HG03097 (cell line): Measurements from ENCODE around the gene CCDC90B.
"Not testable (repeated sequence)": the region's sequence is repeated elsewhere in the genome, so short reads cannot be mapped to it uniquely, and the experiment has no call there.

ENCODE experiments used
- ATAC-seq: cut with Tn5 transposase; IDR thresholded peaks from one replicate; pipeline ENCODE4 v1.9.1; 2021; ENCODE audit not compliant: unreplicated experiment, low FRiP score

The CCDC90B gene

DNA sequence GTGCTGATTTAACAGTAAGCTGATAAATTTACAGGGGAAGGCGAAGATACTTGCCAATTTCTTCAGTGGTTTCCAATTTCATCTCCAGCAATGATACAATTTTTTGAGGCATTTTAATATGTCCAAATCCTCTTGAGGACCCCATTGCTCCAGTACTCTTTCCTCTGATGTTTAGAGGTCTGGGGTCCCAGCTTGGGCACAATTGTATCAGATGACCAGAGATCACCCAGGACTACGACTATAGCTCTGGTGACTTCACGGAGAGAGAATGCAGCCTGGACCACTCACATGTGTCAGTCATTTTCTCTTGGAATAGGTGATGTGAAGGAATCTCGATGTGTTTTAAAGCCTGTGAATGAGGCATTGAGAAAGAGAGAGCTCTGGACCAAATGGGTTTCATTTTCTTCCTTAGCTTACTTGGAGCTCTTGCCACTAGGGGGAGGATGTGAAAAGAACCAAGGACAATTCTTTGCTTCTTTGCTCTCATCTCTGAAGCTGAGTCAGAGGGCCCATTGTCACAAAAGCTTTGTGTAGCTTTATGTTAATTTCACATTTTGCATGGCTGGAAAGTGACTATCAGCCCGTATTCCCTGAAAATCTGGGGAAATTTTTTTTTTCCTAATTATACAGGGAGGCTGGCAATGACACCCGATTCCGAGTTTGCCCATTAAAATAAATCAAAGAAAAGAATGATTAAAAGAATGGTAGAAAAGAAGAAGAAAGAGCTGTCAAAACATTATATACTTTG lies 6.7 kb upstream of the CCDC90B start:
- peak; percentile 53 for ATAC-seq

DNA sequence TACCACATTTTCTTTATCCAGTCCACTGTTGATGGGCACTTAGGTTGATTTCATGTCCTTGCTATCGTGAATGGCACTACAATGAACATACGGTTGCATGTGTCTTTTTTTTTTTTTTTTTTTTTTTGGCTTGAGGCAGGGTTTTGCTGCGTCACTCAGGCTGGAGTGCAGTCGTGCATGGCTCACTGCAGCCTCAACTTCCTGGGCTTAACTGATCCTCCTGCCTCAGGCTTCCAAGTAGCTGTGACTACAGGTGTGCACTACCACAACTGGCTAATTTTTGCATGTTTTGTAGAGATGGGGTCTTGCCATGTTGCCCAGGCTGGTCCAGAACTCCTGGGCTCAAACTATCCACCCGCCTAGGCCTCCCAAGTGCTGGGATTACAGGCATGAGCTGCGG lies 1.5 kb upstream of the CCDC90B start:
- no peak for ATAC-seq

DNA sequence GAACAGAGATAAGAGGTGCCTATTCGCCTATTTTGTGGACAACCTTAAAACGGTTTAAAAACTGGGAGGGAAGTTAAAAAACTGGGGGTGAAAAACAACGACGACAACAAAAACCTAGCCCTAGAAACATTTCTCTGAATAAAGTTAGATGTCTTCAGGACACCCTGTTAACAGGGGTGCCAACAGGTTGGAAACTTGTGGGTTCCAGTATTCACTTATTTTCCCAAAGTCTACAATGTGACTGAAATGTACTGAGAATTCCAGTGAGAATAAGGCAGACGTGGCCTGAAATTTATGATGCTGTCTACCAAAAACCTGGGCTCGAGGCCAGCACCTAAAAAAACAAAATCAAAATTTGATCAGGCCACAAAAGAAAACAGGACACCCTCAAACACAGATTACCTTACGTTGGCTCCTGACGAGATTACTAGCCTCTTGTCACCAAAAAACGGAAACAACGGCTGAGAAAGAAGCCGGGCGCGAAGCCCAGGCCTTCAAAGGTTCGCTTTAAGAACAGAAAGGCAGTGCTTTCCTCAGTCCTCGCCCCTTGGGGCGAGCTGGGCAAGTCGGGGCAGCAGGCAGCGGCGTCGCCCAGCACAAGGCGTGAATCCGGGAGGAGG lies 906 bp downstream of the CCDC90B start:
- ATAC-seq, result peak; percentile 33

DNA sequence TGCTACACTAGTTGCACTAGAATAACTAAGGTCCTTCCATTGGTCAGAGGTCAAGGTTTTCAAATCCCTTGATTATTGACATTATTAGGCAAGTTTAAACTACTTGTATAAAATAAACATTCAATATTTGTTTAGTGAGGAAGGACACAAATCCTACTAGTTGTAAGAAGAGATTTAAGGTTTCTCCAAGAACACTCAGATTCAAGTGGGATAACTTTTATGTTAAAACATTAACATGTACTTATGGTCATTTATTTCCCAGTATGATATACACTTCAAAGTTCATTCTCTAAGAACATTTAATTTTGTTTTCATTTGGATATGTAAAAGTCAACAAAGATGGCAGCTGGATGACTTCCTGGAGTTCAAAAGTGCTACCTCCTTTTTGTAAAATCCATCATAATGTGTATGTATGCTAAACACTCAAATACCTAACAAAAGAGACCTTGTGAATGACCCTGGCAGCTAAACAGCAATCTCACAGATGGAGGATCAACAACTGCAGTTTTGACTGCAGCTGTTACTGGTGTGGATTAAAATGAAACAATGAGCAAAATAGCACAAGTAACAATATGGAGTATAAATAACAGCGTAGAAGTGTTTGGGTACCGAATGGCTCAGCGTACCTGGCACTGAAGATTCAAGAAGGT lies 1.5 kb downstream of the CCDC90B start:
- no peak for ATAC-seq

DNA sequence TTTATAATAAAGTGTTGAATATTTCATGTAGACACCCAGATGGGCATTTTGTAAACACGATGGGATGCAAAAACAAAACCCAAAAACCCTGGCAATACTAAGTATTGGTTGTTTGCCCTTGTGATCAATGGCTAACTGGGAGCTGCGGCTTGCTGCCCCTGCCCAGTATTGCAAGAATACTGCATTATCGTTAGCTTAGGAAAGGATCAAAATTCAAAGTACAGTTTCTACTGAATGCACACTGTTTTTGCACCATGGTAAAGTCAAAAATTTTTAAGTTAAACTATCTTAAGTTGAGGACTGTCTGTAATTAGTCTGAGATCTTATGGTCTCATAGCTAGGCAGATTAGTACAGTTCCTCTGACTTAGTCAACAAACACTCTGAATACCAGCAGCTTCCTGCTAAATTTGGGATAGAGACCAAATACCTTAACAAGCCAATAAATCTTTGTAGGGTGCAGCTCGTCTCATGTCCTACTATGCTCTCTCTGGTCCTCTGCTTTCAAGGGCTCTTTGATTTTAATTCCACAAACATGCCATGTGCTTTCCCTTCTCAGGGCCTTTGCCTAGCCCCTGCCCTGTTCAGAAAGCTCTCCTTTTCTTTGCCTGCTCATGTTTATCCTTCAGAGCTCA lies 4.0 kb downstream of the CCDC90B start:
- no peak for ATAC-seq

DNA sequence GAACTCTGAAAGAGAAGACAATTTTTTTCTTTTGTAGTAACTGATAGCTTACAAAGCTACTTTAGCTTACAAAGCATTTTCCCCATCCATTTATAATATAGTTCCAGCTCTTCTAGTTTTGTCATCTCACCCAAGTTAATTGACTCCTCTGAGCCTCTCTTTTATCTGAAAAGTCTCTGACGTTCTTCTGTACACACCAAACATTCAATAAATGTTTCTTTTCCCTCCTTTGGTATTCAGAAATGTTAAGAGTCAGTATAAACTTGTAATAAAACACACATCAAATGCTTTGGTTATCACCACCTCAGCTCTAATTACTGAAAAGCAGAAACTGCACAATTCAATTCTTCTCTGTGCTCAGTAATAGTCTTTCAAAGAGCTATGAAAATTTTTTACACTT lies 5.9 kb downstream of the CCDC90B start:
- ATAC-seq, result no peak

DNA sequence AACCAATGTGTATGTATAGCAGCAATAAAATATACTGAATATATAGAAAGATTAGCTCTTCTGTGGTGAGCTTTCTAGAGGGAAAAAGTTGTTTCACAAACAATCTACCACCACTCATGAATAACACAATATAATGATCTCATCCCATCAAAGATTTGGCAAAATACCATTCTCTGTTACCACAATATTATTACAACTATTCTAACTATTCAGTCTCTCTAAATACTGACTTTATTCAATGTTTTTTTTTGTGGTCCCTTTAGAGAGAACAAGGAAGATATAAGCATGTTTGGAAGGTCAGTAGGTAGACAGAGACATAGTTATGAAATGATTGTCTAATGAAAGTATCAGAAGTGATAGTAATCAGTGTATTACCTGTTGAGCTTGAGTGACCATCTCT lies 7.8 kb downstream of the CCDC90B start:
- no peak for ATAC-seq

DNA sequence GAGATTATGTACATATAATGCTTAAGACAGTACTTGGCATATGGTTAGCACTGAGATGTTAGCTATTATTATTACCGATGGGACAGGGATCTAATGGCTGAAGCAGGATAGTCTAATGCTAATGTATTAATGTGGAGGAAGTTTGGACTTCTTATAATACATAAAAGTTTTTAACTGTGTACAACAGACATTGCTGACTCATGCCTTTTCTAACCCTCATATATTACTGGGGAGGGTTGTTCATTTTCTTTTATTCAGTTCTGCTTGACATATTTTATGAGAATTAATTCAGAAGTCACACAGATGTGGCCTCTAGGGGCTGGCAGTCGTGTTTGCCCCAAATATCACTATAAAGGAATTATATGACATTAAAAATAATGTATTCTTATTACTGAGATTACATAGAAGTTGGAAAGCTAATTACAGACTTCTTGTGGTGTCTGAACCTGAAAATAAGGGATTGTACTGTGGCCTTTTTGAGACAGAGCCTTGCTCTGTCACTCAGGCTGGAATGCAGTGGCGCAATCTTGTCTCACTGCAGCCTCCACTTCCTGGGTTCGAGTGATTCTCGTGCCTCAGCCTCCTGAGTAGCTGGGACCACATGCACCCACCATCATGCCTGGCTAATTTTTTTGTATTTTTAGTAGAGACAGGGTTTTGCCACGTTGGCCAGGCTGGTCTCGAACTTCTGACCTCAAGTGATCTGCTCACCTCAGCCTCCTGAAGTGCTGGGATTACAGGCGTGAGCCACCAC lies 10.1 kb downstream of the CCDC90B start:
- no peak for ATAC-seq

DNA sequence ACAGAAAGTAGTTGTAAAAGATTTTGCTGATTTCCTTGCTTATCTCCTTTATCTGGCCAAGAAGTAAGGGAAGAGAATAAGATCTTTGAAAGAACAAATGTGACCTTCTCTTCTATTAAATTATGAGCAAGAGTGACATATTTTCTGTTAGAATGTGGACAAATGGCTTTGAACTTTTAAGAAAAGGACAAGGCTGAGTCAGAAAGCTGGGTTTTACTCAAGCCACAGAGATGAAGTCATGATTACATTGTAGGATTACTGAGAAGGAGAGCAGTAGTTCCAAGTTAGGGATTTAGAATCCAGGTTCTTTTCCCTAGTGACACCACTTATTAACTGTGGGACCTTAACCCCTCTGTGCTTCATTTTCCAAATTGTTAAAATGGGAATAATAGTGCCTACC lies 13.5 kb downstream of the CCDC90B start:
- ATAC-seq, result no peak

DNA sequence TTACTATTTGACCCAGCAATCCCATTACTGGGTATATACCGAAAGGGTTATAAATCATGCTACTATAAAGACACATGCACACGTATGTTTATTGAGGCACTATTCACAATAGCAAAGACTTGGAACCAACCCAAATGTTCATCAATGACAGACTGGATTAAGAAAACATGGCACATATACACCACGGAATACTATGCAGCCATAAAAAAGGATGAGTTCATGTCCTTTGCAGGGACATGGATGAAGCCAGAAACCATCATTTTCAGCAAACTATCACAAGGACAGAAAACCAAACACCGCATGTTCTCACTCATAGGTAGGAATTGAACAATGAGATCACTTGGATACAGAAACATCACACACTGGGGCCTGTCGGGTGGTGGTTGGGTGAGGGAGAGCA lies 14.4 kb downstream of the CCDC90B start:
- ATAC-seq, result not testable (repeated sequence)

DNA sequence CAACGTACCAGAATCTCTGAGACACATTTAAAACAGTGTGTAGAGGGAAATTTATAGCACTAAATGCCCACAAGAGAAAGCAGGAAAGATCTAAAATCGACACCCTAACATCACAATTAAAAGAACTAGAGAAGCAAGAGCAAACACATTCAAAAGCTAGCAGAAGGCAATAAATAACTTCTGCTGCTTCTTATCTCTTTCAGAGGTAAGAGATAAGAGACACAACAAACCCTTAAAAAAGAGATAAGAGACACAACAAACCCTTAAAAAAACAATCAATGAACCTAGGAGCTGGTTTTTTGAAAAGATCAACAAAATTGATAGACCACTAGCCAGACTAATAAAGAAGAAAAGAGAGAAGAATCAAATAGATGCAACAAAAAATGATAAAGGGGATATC lies 17.1 kb downstream of the CCDC90B start:
- ATAC-seq, result not testable (repeated sequence)

DNA sequence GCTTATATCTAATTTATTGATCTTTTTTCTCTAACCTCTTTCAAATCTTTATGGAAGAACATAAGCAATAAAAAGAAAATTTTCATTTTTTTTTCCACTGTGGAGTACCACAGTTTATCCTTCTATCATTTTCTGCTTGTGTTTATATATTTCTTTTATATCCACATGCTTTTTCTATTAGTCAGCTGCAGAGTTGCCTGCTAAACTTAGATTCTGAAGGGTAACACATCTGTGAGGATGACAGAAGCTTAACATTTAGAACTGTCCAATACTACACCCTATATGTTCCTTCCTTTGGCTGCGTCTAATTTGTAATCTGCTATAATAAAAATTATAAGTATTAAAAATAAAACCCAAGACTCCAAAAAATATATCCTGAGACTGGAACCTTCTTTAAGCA lies 20.8 kb downstream of the CCDC90B start:
- no peak for ATAC-seq

DNA sequence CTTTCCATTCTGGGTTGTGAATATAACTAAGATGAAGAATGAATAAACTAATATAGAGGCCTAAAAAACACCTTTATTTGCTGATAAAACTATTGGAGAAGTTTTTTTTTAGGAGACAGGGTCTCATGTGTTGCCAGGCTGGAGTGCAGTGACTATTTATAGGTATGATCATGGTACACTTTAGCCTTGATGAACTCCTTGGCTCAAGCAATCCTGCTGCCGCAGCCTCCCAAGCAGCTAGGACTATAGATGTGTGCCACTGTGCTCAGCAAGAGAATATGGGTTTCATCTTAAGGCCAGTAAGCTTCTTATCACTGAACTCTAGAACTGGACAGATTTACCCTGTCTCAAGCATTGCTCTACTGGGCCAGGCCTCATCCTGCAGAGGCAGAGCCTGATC lies 26.6 kb downstream of the CCDC90B start:
- no peak for ATAC-seq

DNA sequence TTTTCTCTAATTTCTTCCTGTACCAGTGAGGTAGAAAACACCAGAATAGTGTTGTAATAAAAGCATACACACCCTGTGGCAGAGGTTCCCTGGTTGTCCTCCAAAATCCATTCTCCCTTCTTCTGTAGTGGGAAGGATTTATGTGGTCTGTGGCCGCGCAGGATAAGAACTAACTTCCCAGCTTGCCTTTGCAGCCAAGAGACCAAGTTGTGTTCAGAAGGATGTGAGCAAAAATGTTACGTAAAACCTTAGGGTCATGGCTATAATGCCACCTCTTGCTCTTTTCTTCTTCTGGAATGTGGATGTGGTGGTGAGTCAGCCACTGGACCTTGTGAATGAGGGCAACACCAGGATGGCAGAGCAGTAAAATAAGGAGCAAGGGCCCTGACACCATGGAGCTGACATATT lies 28.4 kb downstream of the CCDC90B start:
- ATAC-seq, result no peak

DNA sequence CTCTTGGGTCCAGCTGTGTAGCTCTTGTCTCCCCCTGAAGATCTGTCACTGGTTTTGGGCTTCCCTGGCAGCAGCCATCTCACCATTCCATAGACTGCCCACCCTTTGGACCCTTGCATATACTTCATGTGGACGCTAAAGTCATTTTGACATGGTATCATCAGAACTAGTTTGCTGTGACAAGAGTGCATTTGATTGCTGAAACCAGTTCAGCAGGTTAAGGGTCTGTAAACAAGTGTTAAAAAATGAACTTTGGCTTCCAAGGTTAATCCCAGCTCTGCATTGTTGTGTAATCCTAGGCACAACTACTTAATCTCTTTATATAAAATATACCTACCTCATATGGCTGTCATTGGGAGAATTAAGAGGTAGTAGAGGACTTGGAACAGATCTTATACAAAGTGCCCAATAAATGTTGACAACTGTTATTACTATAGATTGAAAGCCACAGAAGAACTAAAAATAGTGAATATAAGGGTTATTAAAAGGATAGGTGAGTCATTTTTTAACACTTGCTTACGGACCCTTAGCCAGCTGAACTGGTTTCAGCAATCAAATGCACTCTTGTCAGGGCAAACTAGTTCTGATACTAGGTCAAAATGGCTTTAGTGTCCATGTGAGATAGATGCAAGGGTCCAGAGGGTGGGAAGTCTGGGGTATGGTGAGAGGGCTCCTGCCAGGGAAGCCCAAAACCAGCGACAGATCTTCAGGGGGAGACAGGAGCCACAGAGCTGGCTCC lies 29.4 kb downstream of the CCDC90B start:
- ATAC-seq, result no peak

DNA sequence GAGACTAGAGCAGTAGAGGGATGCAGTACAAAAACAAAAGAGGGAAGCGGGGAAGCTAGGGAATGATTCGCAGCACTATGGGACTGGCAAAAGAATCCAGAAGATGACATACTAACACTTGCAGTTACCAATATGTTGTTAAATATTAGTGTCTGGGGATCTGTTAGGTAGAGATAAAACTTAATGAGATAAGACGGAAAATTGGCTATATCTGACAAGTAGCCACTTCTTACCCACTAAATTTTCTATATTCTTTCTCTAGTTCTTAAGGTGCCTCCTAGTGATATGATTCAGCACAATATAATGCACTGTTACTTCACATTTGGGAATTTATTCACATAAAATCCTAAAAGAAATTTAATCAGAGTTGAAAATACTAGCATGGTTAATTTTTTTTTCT lies 30.8 kb downstream of the CCDC90B start:
- no peak for ATAC-seq

DNA sequence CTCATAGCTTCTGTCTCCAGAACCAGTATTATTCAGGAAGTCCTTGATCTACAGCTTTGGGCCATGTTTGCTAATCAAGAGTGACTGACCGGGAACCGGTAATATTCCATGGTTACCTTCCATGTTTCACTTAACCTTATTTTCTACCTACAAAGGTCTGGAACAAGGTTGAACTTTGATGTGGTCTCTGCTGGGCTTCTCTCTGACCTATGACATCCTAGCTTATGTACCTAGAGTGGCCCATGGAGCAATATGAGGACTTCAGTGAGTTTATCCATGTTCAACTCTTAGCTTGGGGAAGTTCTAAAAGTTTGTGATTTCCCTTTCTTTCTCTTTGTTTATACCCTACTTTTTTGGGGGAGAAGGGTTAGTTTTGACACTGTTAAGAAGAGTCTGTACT lies 33.2 kb downstream of the CCDC90B start:
- ATAC-seq, result no peak

DNA sequence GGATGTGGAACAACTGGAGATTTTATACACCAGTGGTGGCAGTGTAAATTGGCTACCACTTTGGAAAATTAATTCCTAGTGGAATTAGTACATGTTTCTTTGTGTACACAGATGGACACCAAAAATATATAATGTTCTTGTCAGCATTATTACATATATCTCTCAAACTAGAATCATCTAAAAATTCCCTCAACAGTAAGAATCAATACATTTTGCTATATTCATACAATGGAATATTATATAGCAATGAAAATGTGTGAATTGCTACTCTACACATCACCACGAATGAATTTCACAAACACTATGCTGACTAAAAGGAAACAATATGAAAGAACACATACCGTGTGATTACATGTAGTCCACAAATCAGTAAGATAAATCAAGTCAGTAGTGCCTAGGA lies 33.9 kb downstream of the CCDC90B start:
- no peak for ATAC-seq

DNA sequence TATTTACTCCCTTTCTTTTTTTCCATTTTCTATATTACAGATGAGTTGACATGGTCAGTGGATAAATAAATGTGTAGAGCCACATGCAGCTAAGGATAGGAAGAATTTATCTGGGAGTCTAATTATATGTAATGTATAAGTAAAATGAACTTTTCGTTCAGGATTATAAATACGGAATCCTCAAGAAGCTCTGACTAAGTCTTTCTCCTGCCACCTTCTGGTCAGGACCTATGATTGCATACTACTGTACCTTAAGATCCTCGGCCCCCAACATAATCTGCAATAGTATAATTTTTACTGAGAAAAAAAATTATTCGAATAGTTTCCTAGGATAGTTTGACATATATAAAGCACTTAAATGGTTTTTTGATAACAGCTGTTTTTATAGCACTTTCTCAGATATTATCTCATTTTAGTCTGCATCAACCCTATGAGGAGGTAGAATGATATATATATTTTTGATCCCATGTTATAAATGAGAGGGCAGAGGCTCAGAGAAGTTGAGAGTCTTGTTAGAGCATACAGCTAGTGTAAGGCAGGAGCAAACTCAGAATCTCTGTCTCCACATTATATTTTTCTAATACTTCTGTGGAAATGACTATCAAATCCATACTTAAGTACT lies 36.1 kb downstream of the CCDC90B start:
- ATAC-seq, result peak; percentile 69

DNA sequence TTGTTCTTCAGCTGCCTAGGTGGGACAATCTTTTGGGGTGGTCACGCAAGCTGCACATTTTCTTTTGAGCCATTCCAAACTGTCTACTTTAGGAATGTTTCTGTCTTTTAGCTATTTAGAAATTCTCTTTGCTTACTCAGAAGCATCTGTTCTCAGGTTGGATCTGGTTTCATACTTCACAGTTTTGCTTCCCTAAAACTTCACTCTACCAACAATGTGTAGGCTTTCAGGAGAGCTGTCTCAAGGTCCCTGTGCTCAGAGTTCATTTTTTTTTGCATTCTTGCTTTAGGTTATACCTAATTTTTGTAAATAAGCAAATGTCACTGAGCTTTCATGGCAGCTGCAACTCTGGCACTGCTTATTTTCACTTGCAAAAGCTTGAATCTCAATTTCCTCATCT lies 36.7 kb downstream of the CCDC90B start:
- no peak for ATAC-seq
